GM18502 (cell line): Measurements from ENCODE around the gene MCTP1.
A peak's percentile ranks its signal among the peaks of the same experiment; 100 is the strongest.

ENCODE experiments used
- ATAC-seq: cut with Tn5 transposase; IDR thresholded peaks from one replicate; pipeline ENCODE4 v1.9.1; 2021; ENCODE audit warnings: mild to moderate bottlenecking; ENCODE audit not compliant: unreplicated experiment, poor library complexity

The MCTP1 gene

DNA sequence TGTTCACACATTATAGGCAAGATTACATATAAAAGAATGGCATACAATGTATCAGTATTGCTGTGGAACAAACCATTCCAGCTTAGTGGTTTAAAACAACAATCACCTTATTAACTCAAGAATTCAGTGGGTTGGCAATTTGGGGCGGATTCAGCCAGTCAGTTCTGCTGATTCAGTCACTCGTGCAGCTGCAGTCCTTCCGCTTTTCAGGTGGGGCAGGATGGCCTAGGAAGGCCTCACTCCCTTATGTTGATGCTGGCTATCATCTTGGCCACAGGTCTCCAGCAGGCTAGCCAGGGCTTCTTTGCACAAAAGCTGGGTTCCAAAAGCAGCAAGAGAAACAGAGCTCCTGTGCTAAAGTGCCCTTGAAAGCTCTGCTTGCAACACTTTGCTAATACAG lies 150.6 kb downstream of the MCTP1 start:
- ATAC-seq, result no peak

- no peak for ATAC-seq
These were observed 152.8 kb downstream of the MCTP1 start for GRCh38 chr5:95132096-95132495.

- no peak for ATAC-seq
These were observed 154.0 kb downstream of the MCTP1 start for GRCh38 chr5:95130941-95131340.

DNA sequence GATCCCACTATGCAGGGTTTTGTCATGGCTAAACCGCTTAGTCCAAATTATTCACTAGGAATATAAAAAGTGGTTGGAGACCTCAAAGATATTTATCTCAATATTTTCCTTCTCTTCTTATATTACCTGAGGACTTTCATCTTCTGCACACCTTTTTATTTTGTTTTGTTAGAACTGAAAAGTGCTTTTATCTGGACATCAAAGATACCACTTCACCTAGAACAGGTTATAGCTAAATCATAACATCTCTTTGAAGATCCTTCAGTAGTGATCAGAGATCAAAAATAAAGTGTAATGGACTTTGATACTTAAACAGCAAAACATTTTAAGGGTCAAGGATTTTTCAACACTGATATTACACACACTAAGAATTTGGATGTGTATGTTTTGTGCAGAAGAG lies 160.2 kb downstream of the MCTP1 start:
- no peak for ATAC-seq

DNA sequence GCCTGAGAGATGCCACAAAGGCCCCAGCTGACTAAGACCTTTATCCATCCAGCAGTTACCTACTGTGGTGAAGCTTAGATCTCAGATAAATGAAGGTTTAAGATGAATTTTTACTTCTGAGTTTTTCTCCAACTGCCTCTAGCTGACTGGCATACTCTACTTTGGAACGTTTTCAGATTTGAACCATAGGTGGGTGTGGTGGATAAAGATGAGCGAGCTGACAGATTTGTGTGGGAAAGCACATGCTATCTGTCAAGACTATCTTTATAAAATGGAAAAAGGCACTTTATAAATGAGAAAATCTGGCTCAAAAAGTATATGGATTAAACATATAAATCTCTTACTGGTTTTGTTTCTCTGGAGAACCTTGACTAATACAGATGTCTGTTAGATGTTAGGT lies 160.8 kb downstream of the MCTP1 start:
- ATAC-seq, result no peak

GRCh38 chr5:95114902-95115301 lies 170.0 kb downstream of the MCTP1 start:
- ATAC-seq, result no peak

DNA sequence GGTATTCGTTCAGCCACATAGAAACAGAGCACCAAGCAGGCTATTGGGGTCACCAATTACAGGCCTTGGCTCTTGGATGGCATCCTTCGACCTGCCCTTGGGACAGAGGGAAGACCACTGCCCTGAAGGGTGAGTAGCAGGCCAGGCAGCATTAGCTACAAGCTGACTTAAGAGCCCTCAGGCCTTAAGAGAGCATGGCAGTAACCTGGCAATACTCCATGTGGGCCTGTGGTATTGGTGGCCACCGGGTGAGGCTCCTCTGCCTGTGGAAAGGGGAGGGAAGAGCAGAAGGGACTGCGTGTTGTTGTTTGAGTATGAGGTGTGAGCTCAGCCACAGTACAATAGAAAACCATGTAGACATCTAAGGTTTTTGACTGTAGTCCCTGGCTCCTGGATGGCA lies 170.6 kb downstream of the MCTP1 start:
- no peak for ATAC-seq

DNA sequence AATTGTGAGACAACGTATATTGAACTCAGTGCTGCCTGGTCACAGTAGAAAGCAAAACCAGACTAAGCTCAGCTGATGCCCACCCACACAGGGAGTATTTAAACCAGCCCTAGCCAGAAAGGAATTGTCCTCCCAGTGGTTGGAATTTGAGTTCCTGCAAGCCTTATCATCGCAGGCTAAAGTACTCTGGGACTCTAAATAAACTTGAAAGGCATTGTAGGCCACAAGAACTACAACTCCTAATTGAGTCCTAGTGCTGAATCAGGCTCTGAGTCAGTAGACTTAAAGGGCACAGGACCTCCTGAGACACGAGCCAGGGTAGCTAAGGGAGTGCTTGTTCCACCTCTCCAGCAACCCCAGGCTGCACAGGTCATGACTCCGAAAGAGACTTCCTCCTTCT lies 171.4 kb downstream of the MCTP1 start:
- no peak for ATAC-seq

GRCh38 chr5:95111141-95111540 lies 173.8 kb downstream of the MCTP1 start:
- no peak for ATAC-seq

- ATAC-seq, result no peak
These were observed 174.8 kb downstream of the MCTP1 start for GRCh38 chr5:95110118-95110517.

- no peak for ATAC-seq
These were observed 177.8 kb downstream of the MCTP1 start for GRCh38 chr5:95107138-95107537.

DNA sequence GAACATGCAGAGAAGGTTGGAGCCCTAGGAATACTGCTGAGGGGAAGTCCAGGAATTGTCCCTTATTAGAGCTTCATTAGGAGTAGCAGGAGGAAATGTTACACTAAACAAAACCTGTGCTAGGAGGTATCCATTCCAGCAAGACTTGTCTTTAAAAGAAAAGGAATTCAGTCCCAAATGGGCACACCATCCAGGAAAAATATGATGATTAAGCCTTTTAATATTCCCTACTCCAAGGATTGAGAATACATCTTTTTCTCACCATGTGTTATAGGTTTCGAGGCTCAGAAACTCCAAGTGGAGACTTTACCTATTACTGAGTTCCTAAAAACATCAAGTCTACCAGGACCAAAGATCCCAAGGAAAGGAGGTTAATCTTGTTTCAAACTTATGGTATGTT lies 179.3 kb downstream of the MCTP1 start:
- ATAC-seq, result no peak

- peak; percentile 84 for ATAC-seq
These were observed 182.2 kb downstream of the MCTP1 start for GRCh38 chr5:95102687-95103086.

DNA sequence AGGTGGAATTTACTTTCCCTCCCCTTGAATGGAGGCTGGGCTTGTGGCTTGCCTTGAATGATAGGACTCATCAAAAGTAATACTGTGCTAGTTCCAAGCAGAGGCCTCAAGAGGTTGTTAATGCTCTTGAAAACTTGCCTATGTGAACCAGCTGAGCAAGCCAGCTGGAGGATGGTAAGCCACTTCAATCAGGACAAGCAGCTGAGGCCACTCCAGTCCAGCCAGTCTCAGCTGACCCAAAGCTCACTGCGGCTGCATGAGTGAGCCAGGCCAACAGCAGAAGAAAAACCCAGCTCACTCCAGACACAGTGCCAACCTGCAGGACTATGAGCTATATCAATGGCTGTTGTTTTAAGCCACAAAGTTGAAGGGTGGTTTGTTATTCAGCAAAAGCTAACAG lies 182.8 kb downstream of the MCTP1 start:
- ATAC-seq, result peak; percentile 33

- no peak for ATAC-seq
These were observed 184.3 kb downstream of the MCTP1 start for GRCh38 chr5:95100551-95100950.

DNA sequence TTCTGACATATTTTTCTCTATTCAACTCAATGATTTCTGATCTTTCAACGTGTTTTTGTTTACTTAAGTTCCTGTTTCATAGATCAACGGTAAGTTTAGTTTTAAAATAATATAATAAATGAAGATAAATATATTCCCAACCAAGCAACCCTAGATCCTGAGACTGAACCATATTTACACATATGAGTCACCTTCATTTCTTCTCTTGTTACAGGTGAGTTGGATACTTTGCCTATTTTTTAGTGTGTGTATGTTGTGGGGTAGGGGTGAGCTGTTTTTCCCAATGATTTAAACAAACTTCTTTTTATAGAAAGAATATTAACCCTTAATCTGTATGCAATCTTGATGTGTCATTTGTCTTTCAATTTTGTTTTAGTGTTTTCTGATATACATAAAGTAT lies 186.9 kb downstream of the MCTP1 start:
- no peak for ATAC-seq

DNA sequence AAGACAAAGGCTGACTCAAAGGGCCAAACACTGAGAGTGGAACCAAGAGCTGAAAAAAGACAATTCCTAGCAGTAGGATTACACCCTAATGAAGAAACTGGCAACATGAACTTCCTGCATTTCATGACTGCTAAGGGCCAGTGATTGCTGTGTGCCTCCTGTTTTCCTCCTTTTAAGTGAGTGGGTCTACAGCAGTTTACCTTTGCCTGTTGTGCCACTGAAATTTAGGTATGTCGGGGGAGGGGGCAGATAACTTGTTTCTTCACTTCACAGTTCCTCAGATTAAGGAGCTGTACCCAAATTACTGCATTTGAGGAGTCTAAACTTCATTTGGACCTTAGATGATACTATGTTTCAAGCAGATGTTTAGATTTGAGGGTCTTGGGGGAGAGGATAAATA lies 191.7 kb downstream of the MCTP1 start:
- no peak for ATAC-seq

DNA sequence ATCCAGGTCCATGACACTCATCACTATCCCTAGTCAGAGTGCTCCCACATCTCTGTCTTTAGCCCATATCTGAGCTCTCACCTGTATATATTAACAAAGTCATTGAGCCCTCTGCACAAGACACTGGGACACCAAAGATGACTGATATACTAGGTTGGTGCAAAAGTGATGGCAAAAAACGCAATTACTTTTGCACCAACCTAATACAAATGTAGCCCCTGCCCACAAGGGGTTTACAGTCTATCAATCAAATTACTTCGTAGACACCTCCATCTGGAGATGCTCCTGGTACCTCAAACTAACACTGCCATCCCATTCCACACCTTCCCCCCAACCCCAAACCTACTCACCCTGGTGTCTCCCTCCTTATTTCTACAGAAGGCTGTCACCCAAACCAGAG lies 194.1 kb downstream of the MCTP1 start:
- ATAC-seq, result no peak

DNA sequence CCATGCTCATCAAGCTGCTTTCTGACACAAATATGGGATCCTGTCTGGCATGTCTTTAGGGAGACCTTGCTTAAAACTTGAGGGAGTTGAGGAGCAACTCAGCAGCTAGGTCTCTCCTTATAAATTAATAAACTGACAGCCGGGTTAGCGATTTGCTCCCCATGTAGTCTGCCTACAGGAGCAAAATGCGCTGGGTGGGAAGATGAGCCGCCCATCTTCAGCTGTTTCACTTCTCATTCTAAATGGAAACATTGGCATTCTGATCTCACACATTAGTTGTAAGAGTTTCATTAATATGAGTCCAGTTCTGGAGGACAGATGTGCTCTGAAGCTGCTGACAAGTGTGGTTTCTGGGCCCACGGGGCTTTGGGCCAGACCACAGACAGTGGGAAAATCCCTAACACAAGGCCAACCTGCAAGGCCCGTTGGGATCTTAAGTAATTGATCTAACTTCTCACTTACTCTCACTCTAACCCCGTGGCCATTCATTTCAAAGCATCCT lies 197.0 kb downstream of the MCTP1 start:
- peak; percentile 79 for ATAC-seq

GRCh38 chr5:95086927-95087815 lies 197.7 kb downstream of the MCTP1 start:
- ATAC-seq, result peak; percentile 42

DNA sequence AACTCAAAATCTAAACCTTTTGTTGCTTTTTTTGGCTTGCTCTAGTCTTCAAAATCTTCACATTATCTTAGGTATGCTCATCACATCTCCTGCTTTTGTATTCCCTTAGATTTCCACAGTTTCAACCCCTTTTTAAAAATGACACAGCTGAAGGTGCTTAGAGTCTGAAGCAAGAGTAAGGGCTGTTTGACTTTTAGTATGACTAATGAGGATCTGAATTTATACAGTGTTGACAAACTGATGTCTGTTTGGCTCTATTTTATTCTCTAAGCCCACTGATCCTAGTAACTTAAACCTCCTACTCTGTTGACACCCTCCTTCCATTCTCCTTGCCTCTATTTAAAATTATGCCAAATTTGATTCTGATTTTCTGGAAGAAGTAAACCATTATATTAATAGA lies 200.1 kb downstream of the MCTP1 start:
- no peak for ATAC-seq

DNA sequence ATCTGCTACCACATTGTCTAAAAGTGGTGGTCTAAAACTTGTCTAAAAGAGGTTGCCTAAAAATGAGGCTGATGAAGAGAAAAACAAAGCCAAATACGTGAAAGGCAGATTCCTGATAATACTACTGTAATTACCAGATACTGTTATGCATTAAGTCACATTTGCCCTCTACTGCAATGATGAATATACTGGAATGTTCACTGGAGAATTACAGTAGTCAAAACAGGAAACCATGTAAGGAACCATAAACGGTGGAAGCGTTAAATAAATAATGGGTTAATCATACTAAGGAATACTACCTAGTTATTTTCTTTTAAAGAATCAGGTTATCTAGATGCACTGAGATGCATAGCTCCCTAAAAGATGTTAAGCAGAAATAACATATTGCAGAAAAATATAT lies 201.3 kb downstream of the MCTP1 start:
- ATAC-seq, result no peak
